ENCODE measurements around the gene PLA2R1.

DNA sequence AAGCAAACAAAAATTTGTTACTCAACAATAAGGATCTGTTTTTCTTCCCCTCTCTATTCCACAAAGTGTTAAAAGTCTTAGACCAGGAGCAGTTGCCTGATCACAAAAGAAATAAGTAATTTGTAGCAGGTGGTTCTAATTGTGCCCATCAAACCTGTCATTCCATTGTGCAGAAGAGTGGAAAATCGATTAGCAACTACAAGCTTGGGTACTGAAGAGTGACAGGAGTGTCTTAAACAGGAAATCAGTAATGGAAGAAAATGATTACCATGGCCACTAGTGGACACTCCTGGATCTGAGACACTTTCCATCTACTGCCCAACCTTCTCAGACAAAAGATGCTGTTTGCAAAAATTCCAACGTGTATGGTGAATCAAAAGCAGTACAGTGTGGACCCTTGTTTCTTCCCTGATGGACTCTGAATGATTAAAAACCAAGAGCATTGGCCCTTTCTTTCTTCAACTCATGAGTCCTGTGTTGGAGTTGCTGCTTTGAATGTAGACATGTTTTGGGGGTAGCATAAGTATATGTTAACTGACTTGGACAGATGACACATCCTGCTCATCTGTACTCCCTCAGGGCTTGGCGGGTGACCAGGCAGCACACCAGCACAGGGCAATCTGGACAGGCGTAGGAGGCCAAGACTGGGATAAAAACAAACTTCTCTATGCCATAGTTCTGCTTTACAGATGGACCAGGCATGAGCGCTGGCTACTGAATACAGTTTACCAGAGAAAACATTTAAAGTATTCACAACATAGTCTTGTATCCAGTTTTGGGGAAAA is 51.9 kb downstream of the PLA2R1 start:
- TF ChIP-seq, protein P1, sequence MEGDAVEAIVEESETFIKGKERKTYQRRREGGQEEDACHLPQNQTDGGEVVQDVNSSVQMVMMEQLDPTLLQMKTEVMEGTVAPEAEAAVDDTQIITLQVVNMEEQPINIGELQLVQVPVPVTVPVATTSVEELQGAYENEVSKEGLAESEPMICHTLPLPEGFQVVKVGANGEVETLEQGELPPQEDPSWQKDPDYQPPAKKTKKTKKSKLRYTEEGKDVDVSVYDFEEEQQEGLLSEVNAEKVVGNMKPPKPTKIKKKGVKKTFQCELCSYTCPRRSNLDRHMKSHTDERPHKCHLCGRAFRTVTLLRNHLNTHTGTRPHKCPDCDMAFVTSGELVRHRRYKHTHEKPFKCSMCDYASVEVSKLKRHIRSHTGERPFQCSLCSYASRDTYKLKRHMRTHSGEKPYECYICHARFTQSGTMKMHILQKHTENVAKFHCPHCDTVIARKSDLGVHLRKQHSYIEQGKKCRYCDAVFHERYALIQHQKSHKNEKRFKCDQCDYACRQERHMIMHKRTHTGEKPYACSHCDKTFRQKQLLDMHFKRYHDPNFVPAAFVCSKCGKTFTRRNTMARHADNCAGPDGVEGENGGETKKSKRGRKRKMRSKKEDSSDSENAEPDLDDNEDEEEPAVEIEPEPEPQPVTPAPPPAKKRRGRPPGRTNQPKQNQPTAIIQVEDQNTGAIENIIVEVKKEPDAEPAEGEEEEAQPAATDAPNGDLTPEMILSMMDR (IDR thresholded peaks at IDR 0.05; ENCODE audit: low read depth, low read length, poor library complexity, severe bottlenecking): no peak
- no peak for TF ChIP-seq EZH2phosphoT487 (IDR thresholded peaks at IDR 0.05; ENCODE audit: borderline replicate concordance, low read length)
